Measurements from ENCODE around the gene DOCK9.

The DOCK9 gene

GRCh38 chr13:98947925-98948324 is 29.9 kb downstream of the DOCK9 start:
- DNase-seq (ENCODE audit: low spot score) = no peak

GRCh38 chr13:98945863-98946605 is 31.8 kb downstream of the DOCK9 start:
- DNase-seq (ENCODE audit: low spot score) = no peak

GRCh38 chr13:98944336-98944735 is 33.5 kb downstream of the DOCK9 start:
- DNase-seq (ENCODE audit: low spot score) = no peak

- DNase-seq (ENCODE audit: low spot score) = no peak
Observed at GRCh38 chr13:98942997-98943396, 34.9 kb downstream of the DOCK9 start.

GRCh38 chr13:98942485-98942884 is 35.4 kb downstream of the DOCK9 start:
- DNase-seq (ENCODE audit: low spot score) = no peak

- DNase-seq (ENCODE audit: low spot score) = no peak
Observed at GRCh38 chr13:98941536-98941935, 36.3 kb downstream of the DOCK9 start.

GRCh38 chr13:98941126-98941525 is 36.7 kb downstream of the DOCK9 start:
- DNase-seq (ENCODE audit: low spot score) = no peak

GRCh38 chr13:98940325-98941001 is 37.4 kb downstream of the DOCK9 start:
- no peak for DNase-seq (ENCODE audit: low spot score)

- no peak for DNase-seq (ENCODE audit: low spot score)
Observed at GRCh38 chr13:98939660-98940191, 38.1 kb downstream of the DOCK9 start.

- DNase-seq (ENCODE audit: low spot score) = no peak
Observed at GRCh38 chr13:98938801-98939200, 39.1 kb downstream of the DOCK9 start.

- no peak for DNase-seq (ENCODE audit: low spot score)
Observed at GRCh38 chr13:98937911-98938381, 39.9 kb downstream of the DOCK9 start.

GRCh38 chr13:98934243-98934642 is 43.6 kb downstream of the DOCK9 start:
- DNase-seq (ENCODE audit: low spot score) = no peak

- DNase-seq (ENCODE audit: low spot score) = no peak
Observed at GRCh38 chr13:98930151-98930591, 47.7 kb downstream of the DOCK9 start.

- no peak for DNase-seq (ENCODE audit: low spot score)
Observed at GRCh38 chr13:98927951-98928927, 49.6 kb downstream of the DOCK9 start.

GRCh38 chr13:98925949-98926348 is 51.9 kb downstream of the DOCK9 start:
- DNase-seq (ENCODE audit: low spot score) = no peak

- DNase-seq (ENCODE audit: low spot score) = no peak
Observed at GRCh38 chr13:98923641-98924397, 54.0 kb downstream of the DOCK9 start.

- DNase-seq (ENCODE audit: low spot score) = no peak
Observed at GRCh38 chr13:98922306-98922705, 55.6 kb downstream of the DOCK9 start.

GRCh38 chr13:98921786-98922185 is 56.1 kb downstream of the DOCK9 start:
- no peak for DNase-seq (ENCODE audit: low spot score)

- no peak for DNase-seq (ENCODE audit: low spot score)
Observed at GRCh38 chr13:98921015-98921580, 56.8 kb downstream of the DOCK9 start.

GRCh38 chr13:98919566-98919965 is 58.3 kb downstream of the DOCK9 start:
- DNase-seq (ENCODE audit: low spot score) = no peak

GRCh38 chr13:98918771-98919170 is 59.1 kb downstream of the DOCK9 start:
- no peak for DNase-seq (ENCODE audit: low spot score)
